RWPE2 (cell line): ENCODE results near the gene BCL2L1.
"Not testable (repeated sequence)": the region's sequence is repeated elsewhere in the genome, so short reads cannot be mapped to it uniquely, and the experiment has no call there.

Experiments
- ATAC-seq: fragments of 200-7000 bp; cut with Tn5 transposase; 3 replicates; pipeline ENCODE4 v1.9.1; 2021; ENCODE audit warnings: low read depth
- DNase-seq: peaks from one replicate; pipeline ENCODE4 v3.0.0-alpha.2; 2020; ENCODE audit warnings: low spot score
- H3K27ac ChIP-seq: fragments of 450-650 bp; 2 replicates; pipeline ENCODE4 v1.5.1; 2017; ENCODE audit warnings: mild to moderate bottlenecking; ENCODE audit not compliant: poor library complexity, severe bottlenecking
- H3K27me3 ChIP-seq: fragments of 250-450 bp; sonication (Bioruptor Pico); 2 replicates; pipeline ENCODE4 v1.5.1; 2021; ENCODE audit warnings: mild to moderate bottlenecking, moderate library complexity; ENCODE audit not compliant: insufficient read depth, poor library complexity, severe bottlenecking
- H3K36me3 ChIP-seq: fragments of 250-450 bp; sonication (Bioruptor Pico); 2 replicates; pipeline ENCODE4 v1.5.1; 2020; ENCODE audit warnings: low read depth, mild to moderate bottlenecking, moderate library complexity
- H3K4me1 ChIP-seq: fragments of 250-450 bp; sonication (Bioruptor Pico); 2 replicates; pipeline ENCODE4 v1.5.1; 2021; ENCODE audit warnings: mild to moderate bottlenecking, moderate library complexity; ENCODE audit not compliant: insufficient read depth, poor library complexity, severe bottlenecking
- H3K4me3 ChIP-seq: fragments of 250-450 bp; sonication (Bioruptor Pico); 2 replicates; pipeline ENCODE4 v1.5.1; 2021; ENCODE audit warnings: mild to moderate bottlenecking, moderate library complexity; ENCODE audit not compliant: severe bottlenecking
- H3K9me3 ChIP-seq: fragments of 250-450 bp; sonication (Bioruptor Pico); 2 replicates; pipeline ENCODE4 v1.5.1; 2021; ENCODE audit warnings: mild to moderate bottlenecking, moderate library complexity; ENCODE audit not compliant: severe bottlenecking
- TF ChIP-seq, protein P1 (sequence below): fragments of 450-650 bp; IDR thresholded peaks from one replicate; pipeline ENCODE4 v1.5.1; 2017; ENCODE audit warnings: mild to moderate bottlenecking, moderate library complexity; ENCODE audit not compliant: poor library complexity, severe bottlenecking

Gene BCL2L1

DNA sequence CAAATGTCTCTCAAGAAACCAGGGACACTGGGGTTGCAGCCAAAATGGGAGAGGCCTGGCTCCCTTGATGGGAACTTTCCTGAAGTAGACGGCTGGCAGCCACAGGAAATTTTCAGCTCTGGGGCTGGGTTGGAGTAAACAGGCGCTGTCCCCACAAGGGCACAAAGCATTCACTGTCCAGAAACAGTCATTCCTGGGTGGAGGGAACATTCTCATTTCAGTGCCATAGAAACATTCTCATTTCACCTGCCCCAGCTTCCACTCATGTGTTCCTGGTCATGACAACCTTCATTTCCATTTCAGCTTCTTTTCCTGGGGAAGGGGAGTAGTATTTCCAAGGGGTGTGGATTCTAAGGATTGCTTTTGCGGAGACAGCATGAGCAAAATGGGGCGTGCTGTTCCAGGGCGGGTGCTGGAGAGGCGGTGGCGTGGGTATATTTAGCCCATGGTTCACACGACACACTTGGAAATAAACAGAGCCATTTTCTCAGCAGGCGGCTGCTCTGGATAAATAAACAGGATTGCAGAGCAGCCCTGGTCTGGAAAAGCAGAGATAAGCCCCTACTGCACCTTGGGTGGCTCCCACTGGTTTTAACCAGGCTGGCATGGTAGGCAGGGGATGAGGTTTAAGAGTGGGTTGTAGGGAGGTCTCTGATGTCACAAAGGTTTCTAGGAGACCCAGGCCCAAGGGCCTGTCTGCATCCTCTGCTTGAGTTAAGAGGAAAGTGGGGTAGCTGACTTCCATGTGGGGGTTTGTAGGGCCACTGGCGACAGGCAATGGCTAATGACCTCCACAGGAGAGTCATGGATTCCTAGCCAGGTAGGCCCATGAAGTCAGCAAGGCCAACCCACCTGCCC is 52.1 kb downstream of the BCL2L1 start:
- no peak for ATAC-seq
- Histone ChIP-seq H3K27me3 (no peaks in the 10 kb centered on the region), H3K4me1 (peaks cover 9% of the 10 kb centered on the region), H3K27ac (peak overlapping the region; percentile 47), H3K9me3 (no peaks in the 10 kb centered on the region), H3K4me3 (no peak overlapping the region), H3K36me3 (peaks cover 99% of the 10 kb centered on the region)
- TF ChIP-seq, protein P1, sequence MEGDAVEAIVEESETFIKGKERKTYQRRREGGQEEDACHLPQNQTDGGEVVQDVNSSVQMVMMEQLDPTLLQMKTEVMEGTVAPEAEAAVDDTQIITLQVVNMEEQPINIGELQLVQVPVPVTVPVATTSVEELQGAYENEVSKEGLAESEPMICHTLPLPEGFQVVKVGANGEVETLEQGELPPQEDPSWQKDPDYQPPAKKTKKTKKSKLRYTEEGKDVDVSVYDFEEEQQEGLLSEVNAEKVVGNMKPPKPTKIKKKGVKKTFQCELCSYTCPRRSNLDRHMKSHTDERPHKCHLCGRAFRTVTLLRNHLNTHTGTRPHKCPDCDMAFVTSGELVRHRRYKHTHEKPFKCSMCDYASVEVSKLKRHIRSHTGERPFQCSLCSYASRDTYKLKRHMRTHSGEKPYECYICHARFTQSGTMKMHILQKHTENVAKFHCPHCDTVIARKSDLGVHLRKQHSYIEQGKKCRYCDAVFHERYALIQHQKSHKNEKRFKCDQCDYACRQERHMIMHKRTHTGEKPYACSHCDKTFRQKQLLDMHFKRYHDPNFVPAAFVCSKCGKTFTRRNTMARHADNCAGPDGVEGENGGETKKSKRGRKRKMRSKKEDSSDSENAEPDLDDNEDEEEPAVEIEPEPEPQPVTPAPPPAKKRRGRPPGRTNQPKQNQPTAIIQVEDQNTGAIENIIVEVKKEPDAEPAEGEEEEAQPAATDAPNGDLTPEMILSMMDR = no peak
- DNase-seq = no peak

DNA sequence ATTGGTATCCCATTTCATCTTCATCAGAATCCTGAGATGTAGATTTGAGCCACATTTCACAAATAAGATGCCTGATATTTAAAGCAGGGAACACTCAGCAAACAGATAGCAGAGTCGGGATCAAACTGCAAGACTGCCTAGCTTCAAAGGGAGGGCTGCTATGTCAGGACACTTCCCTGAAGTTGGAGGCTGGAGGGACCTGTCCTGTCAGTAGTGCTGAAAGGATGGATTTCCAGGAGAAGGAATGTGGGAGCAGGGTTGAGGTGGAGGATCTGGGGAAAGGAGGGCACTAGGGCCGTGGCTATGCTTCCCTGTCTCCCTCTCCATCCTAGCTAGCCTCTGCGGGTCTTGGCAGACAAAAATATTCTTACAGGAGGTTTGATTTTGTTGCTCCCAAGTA is 52.8 kb downstream of the BCL2L1 start:
- no peaks in the 10 kb centered on the region for H3K27me3 ChIP-seq
- peaks cover 99% of the 10 kb centered on the region for H3K36me3 ChIP-seq
- ATAC-seq (no peak), DNase-seq (no peak)
- peaks cover 2% of the 10 kb centered on the region for H3K4me1 ChIP-seq
- TF ChIP-seq, protein P1 = no peak
- H3K27ac ChIP-seq = peak overlapping the region; percentile 47
- H3K9me3 ChIP-seq = no peaks in the 10 kb centered on the region
- no peak overlapping the region for H3K4me3 ChIP-seq

- not testable (repeated sequence) for H3K27me3 ChIP-seq, ATAC-seq, H3K9me3 ChIP-seq, H3K4me1 ChIP-seq, H3K4me3 ChIP-seq, DNase-seq
- H3K27ac ChIP-seq = peak overlapping the region; percentile 47
- H3K36me3 ChIP-seq = peaks cover 99% of the 10 kb centered on the region
These were observed 53.7 kb downstream of the BCL2L1 start for GRCh38 chr20:31668944-31669343.

GRCh38 chr20:31667315-31668285 is 55.1 kb downstream of the BCL2L1 start:
- H3K4me1 ChIP-seq = peaks cover 1% of the 10 kb centered on the region
- ATAC-seq = no peak; the same call in 2 of the 3 replicates
- no peak overlapping the region for H3K4me3 ChIP-seq
- H3K36me3 ChIP-seq = peaks cover 93% of the 10 kb centered on the region
- peak; percentile 76 for DNase-seq
- H3K27me3 ChIP-seq = no peaks in the 10 kb centered on the region
- no peaks in the 10 kb centered on the region for H3K9me3 ChIP-seq
- TF ChIP-seq, protein P1 = no peak
- peak overlapping the region; percentile 47 for H3K27ac ChIP-seq
